OCI-LY1 (cell line): ENCODE results near the gene FAM20C.

Source experiments
- H2AFZ ChIP-seq: fragments of 200-600 bp; sonication (generic), shearing (Covaris generic); 2 replicates; pipeline ENCODE4 v1.6.0; 2014; ENCODE audit warnings: antibody characterized with exemption, mild to moderate bottlenecking, low read length
- H3F3A ChIP-seq: fragments of 200-600 bp; sonication (generic), shearing (Covaris generic); 2 replicates; pipeline ENCODE4 v1.6.0; 2014; ENCODE audit warnings: mild to moderate bottlenecking, antibody characterized with exemption, low read length, moderate library complexity; ENCODE audit not compliant: insufficient read depth
- H3K27ac ChIP-seq: fragments of 200-600 bp; sonication (generic); 2 replicates; pipeline ENCODE4 v1.5.1; 2014; ENCODE audit warnings: low read length, mixed run types, mild to moderate bottlenecking, low read depth; ENCODE audit not compliant: poor library complexity, severe bottlenecking
- H3K27me3 ChIP-seq: fragments of 200-600 bp; sonication (generic); 2 replicates; pipeline ENCODE4 v1.6.0; 2014; ENCODE audit warnings: antibody characterized with exemption, mild to moderate bottlenecking, low read length, moderate library complexity; ENCODE audit not compliant: insufficient read depth
- H3K36me3 ChIP-seq: fragments of 200-600 bp; sonication (generic); 2 replicates; pipeline ENCODE4 v1.6.1; 2014; ENCODE audit warnings: mild to moderate bottlenecking, antibody characterized with exemption, low read length, moderate library complexity, mixed read lengths; ENCODE audit not compliant: insufficient read depth
- H3K4me1 ChIP-seq: fragments of 200-600 bp; sonication (generic); 2 replicates; pipeline ENCODE4 v1.5.1; 2014; ENCODE audit warnings: mild to moderate bottlenecking, low read length, moderate library complexity; ENCODE audit not compliant: insufficient read depth, severe bottlenecking
- H3K4me2 ChIP-seq: fragments of 200-600 bp; sonication (generic), shearing (Covaris generic); 2 replicates; pipeline ENCODE4 v1.6.1; 2014; ENCODE audit warnings: low read length
- H3K4me3 ChIP-seq: fragments of 200-600 bp; sonication (generic); 2 replicates; pipeline ENCODE4 v1.5.1; 2014; ENCODE audit warnings: low read length, low read depth, mild to moderate bottlenecking, mixed read lengths; ENCODE audit not compliant: poor library complexity, severe bottlenecking
- H3K79me2 ChIP-seq: fragments of 200-600 bp; shearing (Covaris generic); 2 replicates; pipeline ENCODE4 v1.6.1; 2016; ENCODE audit warnings: mixed run types, low read length, mixed read lengths; ENCODE audit not compliant: insufficient read depth
- H3K9ac ChIP-seq: fragments of 200-600 bp; sonication (generic), shearing (Covaris generic); 2 replicates; pipeline ENCODE4 v1.6.1; 2014; ENCODE audit warnings: mild to moderate bottlenecking, low read length, mixed read lengths
- H3K9me2 ChIP-seq: fragments of 200-600 bp; sonication (generic), shearing (Covaris generic); 2 replicates; pipeline ENCODE4 v1.6.1; 2014; ENCODE audit warnings: low read depth, mild to moderate bottlenecking, low read length, mixed read lengths
- H3K9me3 ChIP-seq: fragments of 200-600 bp; shearing (Covaris generic); 2 replicates; pipeline ENCODE4 v1.6.1; 2014; ENCODE audit warnings: low read length, mixed read lengths
- H4K20me1 ChIP-seq: fragments of 200-600 bp; sonication (generic), shearing (Covaris generic); 2 replicates; pipeline ENCODE4 v1.6.0; 2016; ENCODE audit warnings: mild to moderate bottlenecking, low read length; ENCODE audit not compliant: insufficient read depth
- CTCF ChIP-seq: fragments of 200-600 bp; sonication (generic), shearing (Covaris generic); IDR thresholded peaks from 2 replicates; pipeline ENCODE4 v1.5.1; 2017; ENCODE audit warnings: mild to moderate bottlenecking, antibody characterized with exemption, low read length, moderate library complexity, mixed read lengths
- EZH2 ChIP-seq: fragments of 200-600 bp; sonication (generic), shearing (Covaris generic); IDR thresholded peaks from 2 replicates; pipeline ENCODE4 v1.8.0; 2017; ENCODE audit warnings: borderline replicate concordance, mixed run types, mild to moderate bottlenecking, antibody characterized with exemption, low read length, moderate library complexity, mixed read lengths

FAM20C gene

DNA sequence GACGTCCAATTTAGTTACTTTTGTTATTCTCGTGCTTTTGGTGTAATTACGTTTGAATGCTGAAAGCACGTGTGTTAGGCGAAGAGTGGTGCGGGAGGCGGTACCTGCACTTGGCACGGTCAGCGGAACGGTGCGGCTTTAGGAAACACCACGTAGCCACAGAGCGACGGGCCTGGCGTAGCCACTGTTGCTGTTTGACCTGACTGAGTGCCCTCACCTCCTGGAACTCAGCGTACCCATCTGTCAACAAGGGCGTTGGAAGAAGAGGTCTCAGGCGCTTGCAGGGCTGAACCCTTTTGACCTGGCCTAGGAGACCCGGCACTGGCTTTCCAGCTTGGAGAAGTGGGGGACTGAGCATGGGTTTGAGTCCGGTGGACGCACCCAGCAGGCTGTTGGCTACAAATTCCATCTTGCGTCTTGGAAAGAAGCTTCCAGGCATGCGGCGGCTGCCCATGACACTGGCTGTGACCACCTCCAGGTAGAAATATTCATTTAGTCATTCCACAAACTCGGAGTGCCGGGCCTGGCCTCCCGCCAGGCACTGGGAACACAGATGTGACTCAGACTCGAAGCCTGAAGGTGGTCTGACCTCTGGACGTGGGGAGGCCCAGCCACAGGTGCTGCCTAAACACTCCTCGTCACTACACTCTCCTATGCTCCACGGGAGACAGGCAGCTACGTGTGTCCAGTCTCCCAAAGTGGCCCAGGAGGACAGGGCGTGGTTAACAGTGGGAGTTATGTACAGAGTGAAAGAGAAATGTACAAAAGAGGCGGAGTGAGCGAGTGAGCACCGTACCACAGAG lies 22.2 kb downstream of the FAM20C start:
- H3K9ac ChIP-seq: no peak overlapping the region
- H4K20me1 ChIP-seq: no peaks in the 10 kb centered on the region
- no peaks in the 10 kb centered on the region for H3K4me1 ChIP-seq
- H3F3A ChIP-seq: no peaks in the 10 kb centered on the region
- no peak overlapping the region for H3K4me2 ChIP-seq
- H3K4me3 ChIP-seq: no peak overlapping the region
- H3K79me2 ChIP-seq: no peaks in the 10 kb centered on the region
- no peak overlapping the region for H2AFZ ChIP-seq
- TF ChIP-seq EZH2: no peak
- TF ChIP-seq CTCF: no peak
- H3K36me3 ChIP-seq: no peaks in the 10 kb centered on the region
- H3K9me2 ChIP-seq: no peaks in the 10 kb centered on the region
- H3K9me3 ChIP-seq: no peaks in the 10 kb centered on the region
- H3K27ac ChIP-seq: no peak overlapping the region
- H3K27me3 ChIP-seq: no peaks in the 10 kb centered on the region

GRCh38 chr7:216360-217300 lies 24.3 kb downstream of the FAM20C start:
- no peak for TF ChIP-seq EZH2
- no peak for TF ChIP-seq CTCF
- Histone ChIP-seq H3K4me1 (no peaks in the 10 kb centered on the region), H3K4me3 (no peak overlapping the region), H4K20me1 (no peaks in the 10 kb centered on the region), H3K79me2 (no peaks in the 10 kb centered on the region), H3K9ac (no peak overlapping the region), H2AFZ (no peak overlapping the region), H3K27me3 (no peaks in the 10 kb centered on the region), H3F3A (no peaks in the 10 kb centered on the region), H3K4me2 (no peak overlapping the region), H3K9me3 (no peaks in the 10 kb centered on the region), H3K36me3 (no peaks in the 10 kb centered on the region), H3K27ac (no peak overlapping the region), H3K9me2 (no peaks in the 10 kb centered on the region)

DNA sequence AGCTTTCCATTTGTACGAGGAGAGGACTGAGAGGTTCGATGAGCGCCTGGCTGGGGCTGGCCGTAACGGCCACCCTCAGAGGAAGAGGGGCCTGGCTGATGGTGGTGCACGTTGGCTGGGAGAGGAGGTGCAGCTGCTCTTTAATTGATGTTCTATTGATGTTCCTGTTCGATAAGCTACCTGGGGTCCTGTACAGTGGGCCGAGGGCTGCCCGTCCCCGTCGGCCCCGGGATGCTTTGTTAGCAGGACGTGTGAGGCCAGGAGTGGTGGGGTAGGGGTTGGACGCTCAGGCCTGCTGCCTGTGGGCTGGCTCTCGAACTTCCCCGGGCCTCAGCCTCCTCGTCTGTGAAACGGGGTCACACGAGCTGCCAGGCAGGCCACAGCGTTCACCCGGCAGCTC lies 25.4 kb downstream of the FAM20C start:
- H3K27ac ChIP-seq: no peak overlapping the region
- H3K27me3 ChIP-seq: no peaks in the 10 kb centered on the region
- no peaks in the 10 kb centered on the region for H3K9me3 ChIP-seq
- H3F3A ChIP-seq: no peaks in the 10 kb centered on the region
- no peaks in the 10 kb centered on the region for H3K4me1 ChIP-seq
- H2AFZ ChIP-seq: no peak overlapping the region
- H3K4me2 ChIP-seq: no peak overlapping the region
- TF ChIP-seq EZH2 (no peak), CTCF (no peak)
- H3K9ac ChIP-seq: no peak overlapping the region
- no peaks in the 10 kb centered on the region for H3K79me2 ChIP-seq
- no peaks in the 10 kb centered on the region for H3K36me3 ChIP-seq
- H3K9me2 ChIP-seq: no peaks in the 10 kb centered on the region
- H4K20me1 ChIP-seq: no peaks in the 10 kb centered on the region
- H3K4me3 ChIP-seq: no peak overlapping the region
